HuH-7.5 (cell line): ENCODE results near the gene FSD2.
"Not testable (repeated sequence)": the region's sequence is repeated elsewhere in the genome, so short reads cannot be mapped to it uniquely, and the experiment has no call there.

Experiments used
- DNase-seq: peaks from one replicate; pipeline ENCODE4 v3.0.0; 2011; ENCODE audit warnings: low spot score

FSD2 gene

DNA sequence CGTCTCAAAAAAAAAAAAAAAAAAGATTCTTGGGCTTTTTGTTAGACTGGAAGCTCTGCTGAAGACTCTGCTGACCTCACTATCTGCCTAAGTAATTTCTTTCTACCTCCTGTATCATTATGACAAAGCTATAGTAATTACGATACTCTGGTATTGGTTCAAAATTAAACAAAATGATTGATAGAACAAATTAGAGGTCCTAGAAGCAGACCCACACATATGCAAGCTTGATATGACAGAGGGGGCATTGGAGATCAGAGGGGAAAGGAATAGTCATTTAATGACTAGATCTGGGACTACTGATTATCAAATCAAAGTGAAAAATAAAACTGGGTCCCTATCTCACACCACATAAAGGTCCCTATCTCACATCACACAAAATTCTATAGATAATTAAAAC is 74.3 kb downstream of the FSD2 start:
- DNase-seq, result no peak

GRCh38 chr15:82730022-82730530 is 75.8 kb downstream of the FSD2 start:
- no peak for DNase-seq

DNA sequence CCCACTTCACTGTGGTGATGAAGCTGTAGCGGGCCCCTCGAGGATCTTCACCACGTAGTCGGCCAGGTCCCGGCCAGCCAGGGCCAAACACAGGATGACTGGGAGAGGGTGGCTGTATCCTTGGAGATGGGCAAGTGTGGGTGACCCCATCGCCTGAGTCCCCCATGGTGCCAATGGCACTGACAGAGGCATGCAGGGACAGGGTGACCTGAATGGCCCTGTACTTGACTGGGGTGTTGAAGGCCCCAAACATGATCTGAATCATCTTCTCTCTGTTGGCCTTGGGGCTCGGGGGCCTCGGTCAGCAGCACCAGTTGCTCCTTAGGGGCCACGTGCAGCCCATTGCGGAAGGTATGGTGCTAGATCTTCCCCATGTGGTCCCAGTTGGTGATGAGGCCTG is 79.1 kb downstream of the FSD2 start:
- DNase-seq, result no peak

DNA sequence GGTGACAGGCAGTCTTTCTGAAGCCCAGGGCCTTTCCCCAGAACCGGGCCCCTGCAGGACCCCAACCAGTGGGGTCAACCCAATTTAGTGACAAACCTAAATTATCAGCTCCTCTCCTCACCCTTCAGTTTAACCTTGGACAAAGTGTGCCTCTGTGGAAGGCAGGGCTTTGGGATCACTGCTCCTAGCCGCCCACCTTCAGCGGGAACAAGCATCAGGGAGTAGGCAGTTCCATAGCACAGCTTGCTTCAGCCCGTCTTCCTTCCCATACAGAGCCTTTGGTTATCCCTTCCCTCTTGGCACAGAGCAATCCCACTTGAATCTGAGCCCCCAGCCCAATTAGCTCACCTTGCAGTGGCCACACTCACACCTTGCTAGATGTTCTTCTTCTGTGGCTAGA is 90.9 kb downstream of the FSD2 start:
- no peak for DNase-seq

- DNase-seq, result no peak
Observed at GRCh38 chr15:82714016-82714415, 91.9 kb downstream of the FSD2 start.

DNA sequence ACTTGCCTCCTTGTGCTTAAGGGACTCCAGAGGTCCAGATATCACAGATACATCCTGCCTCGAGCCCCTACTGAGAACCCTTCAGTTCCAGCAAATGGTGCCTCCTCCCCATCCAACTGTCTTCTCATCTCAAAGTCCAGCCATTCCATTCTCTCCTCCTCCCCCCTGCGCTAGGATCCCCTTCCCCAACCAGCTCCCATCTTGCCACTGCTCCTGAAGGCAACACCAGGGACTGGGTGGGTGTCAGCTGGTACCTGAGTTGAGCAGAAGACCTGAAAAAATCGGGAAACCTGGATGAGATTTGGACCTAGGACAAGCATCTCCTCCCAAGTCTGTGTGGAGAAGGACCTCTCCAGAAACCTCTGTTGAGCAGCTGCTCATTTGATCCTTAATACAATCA is 93.8 kb downstream of the FSD2 start:
- no peak for DNase-seq

- DNase-seq, result no peak
Observed at GRCh38 chr15:82710926-82711490, 94.9 kb downstream of the FSD2 start.

- no peak for DNase-seq
Observed at GRCh38 chr15:82710208-82710555, 95.7 kb downstream of the FSD2 start.

- peak; percentile 92 for DNase-seq
Observed at GRCh38 chr15:82709421-82710207, 96.3 kb downstream of the FSD2 start, which contains the start of gene AP3B2. Gene AP3B2 (minus strand): TSS chr15:82709875. CDS start chr15:82709706, 169 bp downstream.

DNA sequence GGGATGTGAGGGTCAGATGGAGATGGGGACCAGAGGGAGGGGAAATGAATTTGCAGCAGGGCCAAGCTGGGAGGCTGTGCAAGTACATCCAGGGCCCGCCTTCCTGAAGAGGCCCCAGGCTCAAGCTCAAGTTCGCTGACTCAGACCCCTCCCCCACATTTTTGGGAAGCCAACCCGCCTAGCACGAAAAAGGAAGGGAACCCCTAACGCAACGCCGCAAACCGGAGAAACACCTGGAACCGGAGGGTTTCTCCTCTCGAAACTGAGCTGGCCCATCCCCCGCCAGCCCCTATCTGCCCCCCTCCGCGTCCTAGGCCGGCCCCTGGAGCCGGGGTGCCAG is 96.8 kb downstream of the FSD2 start:
- DNase-seq, result no peak

DNA sequence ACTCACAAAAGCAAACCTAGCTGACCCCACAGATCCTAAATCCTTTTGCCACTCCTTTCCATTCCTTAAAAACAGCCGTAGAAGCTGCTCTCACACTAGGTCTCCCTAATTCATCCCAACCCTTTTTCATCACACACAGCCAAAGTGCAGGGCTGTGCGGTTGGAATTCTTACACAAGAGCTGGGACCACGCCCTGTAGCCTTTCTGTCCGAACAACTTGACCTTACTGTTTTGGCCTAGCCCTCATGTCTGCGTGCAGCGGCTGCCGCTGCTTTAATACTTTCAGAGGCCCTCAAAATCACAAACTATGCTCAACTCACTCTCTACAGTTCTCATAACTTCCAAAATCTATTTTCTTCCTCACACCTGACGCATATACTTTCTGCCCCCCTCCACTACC is 100.0 kb downstream of the FSD2 start:
- not testable (repeated sequence) for DNase-seq
